Caki2 (cell line): ENCODE results near the gene PISD. TPM values are rescaled to one million over a fixed set of nuclear protein-coding genes. Genes with fewer than 3 reads are reported as not detected.

Source experiments
- DNase-seq: peaks from one replicate; pipeline ENCODE4 v3.0.0-alpha.2; 2015; ENCODE audit warnings: low read depth
- in situ Hi-C: cut with HindIII; loops from 2 replicates; pipeline ENCODE4 v1.10.0; 2016; ENCODE audit warnings: low sequenced_read_pairs, low pct_unique_long_range_greater_than_20kb, mixed read lengths
- total RNA-seq: library from RNA; depleted of rRNA; stranded (reverse); fragments of >200 nt; shearing (Covaris generic); gene quantifications from 2 replicates; pipeline ENCODE4 v1.2.3, GENCODE V29; 2014; ENCODE audit warnings: low replicate concordance

The PISD gene
- total RNA-seq, 1 experiment from 2014 or later = 74.7 TPM

DNA sequence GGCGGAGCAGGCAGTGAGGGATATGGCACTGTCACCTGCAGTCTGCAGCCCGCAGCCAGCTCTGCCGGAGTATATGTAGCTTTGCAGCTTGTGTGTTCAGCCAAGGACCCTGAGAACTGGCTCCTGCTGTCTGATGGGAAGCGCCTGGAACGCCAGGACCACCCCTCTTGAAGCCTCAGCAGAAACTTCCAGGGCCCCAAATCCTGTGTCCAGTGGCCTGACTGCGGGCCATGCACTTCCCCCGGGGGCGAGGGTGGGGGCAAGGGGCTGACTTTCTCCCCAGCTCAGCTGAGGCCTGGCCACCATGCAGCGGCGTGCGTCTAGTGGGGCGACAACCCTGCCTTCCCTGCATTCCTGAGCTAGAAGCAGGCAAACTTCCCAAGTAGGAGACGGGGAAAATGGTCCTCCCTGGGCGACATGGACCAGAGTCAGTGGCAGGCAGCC, 32.3 kb downstream of the PISD start:
- in situ Hi-C loops = no loop called here
- DNase-seq = no peak

DNA sequence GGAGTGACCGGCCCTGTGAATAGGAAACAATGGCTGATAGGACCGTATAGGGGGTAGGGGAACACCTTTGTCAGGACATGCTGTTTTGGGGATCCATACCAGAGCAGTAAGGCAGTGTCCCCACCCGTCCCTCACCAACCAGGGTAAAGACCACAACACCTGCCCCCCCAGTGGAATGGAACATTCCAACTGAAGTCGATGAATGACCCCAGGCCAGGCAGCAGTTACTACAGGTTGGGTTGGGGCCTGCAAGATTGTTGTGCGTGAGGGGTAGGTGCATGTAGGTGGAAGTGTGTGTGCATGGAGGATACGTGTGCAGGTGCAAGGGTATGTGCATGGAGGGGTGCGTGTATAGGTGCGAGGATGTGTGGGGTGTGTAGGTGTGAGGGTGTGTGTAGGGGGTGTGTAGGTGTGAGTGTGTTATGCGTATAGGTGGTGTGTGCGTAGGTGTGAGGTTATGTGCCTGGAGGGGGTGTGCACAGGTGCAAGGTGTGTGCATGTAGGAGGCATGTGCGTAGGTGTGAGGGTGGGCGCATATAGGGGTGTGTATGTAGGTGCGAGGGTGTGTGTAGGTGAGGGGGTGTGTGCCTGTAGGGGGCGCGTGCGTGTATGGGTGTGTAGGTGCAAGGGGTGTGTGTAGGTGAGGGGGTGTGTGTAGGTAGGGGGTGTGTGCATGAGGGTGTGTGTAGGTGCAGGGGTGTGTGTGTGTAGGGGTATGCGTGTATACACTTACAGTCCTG, 32.9 kb downstream of the PISD start:
- in situ Hi-C loops = no loop called here
- no peak for DNase-seq

DNA sequence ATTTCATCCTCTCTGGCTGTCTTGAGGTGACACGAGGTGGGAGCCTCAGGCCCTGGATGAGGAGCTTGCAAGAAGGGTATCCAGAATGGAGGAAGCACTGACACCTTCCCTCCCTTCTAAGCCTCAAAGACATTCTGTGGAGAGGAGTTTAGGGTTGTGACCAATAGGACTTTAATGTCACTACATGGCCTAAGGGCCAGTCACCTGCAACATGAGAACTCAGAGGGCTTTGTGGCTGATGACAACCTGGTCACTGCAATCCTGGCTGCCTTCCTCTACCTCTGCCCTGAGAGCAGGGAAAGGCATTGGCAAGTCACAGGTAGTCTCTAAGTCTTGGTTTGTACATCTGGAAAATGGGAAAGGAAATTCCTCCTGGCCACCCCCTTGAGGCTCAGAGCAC, 33.7 kb downstream of the PISD start:
- in situ Hi-C loops = no loop called here

DNA sequence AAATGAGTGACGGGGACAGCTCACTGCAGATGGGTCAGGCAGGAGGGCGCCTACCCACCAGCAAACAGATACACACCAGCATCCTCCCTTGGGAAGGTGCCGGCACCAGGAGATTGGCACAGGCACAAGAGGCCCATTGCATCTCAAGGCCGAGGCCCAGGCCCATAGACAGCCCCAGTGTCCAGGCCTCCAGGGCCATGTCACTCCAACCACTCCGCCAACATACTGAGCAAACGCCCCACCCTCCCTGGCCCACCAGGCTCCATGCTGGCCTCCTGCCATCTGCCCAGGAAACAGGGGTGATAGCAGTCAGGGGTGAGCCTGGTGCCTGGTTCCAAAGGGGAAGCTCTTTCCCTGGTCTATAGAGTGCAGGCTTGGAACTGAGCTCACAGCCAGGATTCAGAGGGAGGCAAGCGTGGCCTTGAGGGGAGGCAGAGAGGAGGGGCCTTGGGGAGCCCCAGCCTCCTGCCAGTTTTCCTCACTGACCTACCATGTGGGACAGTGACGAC, 34.7 kb downstream of the PISD start:
- in situ Hi-C loops = no loop called here

More for the DNA sequence above, 33.7 kb downstream of the PISD start:
- DNase-seq = no peak

DNA sequence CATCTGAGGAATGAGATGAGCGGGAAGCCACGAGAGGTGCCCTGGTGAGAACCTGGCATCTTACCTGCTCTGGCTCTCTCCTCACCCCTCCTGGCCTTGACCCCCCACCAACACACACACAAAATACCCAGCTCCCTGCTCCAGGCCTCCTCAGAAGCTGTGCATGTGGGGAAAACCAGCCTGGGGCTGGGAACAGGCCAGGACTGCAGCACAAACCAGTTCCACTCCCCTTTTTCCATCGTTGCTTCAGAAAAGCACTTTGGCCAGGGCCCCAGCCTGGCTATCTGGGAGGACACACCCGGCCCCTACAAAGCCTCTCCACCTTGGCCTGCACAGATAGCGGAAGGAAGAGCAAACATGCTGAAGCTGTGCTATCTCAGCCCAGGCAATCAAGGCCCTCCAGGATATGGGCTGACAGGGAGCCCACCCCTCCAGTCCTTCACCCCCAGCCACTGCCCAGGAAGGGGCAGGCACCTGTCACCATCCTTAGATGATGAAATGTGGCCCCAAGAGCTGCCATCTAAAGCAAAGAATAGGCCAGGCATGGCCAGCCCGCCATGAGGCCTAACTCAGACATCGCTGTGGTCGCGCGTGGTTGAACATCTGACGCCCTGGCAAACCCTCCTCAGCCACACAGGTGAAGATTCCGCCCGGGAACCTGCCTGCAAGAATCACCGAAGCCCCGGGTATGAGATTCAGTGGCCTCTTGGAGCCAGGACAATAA, 35.4 kb downstream of the PISD start:
- DNase-seq = no peak
- in situ Hi-C loops = no loop called here

More for the DNA sequence above, 34.7 kb downstream of the PISD start:
- DNase-seq = no peak

DNA sequence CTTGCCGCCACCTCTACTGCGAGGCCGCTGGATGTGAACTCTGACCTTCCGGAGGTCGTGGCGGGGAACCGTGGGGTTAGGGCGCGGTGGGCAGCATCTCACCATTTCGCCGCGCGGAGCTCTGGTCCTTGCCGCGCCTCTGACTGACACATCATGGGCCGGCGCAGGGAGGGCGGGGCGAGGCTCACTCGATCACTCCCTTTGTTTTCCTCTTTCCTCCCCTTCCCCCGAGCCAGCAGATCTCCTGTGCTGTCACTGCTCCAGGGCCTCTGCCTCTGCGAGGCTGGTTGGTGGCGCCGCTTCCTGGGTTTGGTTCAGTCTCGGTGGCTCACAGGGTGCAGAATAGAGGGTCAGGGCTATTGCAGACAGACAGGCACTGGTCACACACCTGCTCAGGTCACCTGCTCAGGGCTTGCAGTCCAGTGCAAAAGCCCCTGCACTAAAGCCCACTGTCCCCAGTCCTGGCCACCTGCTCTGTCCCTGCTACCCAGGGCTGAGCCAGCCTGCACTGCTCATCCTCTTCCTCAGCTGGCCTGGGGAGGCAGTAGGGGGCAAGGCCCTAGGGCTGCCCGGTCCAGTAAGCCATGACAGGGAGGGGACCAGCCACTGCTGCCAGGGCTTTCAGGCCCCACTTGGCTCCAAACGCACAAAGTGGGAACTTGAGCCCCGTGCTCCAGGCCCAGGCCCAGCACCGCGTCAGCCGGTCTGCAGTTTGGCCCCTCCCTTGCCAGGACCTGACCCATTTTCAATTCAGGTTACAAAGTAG, 36.2 kb downstream of the PISD start:
- no peak for DNase-seq
- in situ Hi-C loops = no loop called here

DNA sequence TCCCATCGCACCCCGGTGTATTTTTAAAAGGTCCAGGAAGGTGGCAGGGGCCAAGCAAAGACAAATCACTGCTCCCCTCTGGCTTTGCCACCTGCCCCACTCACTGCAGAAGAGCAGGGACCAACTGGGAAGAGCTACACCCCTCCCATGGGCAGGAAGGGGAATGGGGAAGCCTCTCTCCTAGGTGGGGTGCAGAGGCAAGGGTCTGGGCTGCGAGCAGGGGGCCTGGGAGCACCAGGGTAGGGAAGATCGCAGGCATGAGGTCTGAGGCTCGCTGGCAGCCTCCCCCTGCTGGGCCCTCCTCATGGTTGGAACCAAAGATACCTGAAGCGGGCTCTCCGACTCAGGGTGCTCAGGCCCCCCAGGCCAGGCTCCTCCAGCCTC, 36.8 kb downstream of the PISD start:
- no peak for DNase-seq
- in situ Hi-C loops = no loop called here

DNA sequence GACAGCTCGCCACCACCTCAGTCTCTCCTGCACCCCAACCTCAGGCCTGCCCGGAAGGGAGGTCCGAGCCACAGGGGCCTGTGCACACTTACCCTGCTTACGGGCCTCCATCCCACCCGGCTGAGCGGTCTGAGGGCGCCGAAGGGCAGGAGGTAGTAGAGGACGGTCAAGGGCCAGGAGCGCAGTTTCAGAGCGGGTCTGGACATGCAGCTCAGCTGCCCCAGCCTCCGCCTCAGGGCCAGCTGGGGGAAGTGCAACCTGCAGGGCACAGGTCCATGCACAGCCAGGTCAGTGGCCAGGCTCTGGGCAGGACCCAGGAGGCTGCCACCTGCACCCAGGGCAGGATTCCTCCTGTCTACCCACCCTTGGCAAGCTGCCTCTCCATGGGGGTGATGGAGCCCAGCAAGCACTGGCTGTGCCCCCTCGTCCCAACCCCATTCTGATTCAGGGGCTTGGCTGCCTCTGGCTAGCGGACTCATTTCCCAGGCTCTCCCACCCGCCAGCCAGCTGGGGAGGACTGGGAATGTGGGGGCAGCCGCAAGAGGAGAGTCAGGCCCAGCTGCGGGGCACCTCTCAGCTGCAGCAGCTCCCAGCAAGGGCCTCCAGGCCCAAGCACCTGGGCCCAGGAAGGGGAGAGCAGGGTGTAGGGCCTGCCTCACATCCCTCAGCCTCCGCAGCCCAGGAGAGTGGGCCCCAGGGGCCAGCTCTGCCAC, 38.3 kb downstream of the PISD start:
- in situ Hi-C loops = no loop called here
- DNase-seq = no peak

DNA sequence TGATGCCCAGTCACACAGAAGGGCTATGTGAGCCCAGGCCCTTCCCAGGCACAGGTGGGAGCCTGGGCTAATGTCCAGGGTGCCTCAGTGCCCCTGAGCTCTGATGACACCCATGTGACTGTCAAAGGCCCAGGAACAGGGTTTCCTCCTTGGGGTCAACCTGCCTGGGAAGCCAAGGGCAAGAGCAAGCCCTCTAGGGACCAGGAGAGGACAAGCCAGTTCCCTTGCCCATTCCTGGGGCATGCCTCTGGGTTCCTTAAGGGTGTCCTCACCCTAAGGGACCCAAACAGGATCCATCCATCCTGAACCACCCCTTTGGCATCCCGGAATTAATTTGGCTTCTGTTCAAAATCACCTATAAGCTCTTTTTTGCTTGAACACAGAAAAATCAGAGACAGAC, 39.0 kb downstream of the PISD start:
- in situ Hi-C loops = no loop called here
- DNase-seq = no peak

DNA sequence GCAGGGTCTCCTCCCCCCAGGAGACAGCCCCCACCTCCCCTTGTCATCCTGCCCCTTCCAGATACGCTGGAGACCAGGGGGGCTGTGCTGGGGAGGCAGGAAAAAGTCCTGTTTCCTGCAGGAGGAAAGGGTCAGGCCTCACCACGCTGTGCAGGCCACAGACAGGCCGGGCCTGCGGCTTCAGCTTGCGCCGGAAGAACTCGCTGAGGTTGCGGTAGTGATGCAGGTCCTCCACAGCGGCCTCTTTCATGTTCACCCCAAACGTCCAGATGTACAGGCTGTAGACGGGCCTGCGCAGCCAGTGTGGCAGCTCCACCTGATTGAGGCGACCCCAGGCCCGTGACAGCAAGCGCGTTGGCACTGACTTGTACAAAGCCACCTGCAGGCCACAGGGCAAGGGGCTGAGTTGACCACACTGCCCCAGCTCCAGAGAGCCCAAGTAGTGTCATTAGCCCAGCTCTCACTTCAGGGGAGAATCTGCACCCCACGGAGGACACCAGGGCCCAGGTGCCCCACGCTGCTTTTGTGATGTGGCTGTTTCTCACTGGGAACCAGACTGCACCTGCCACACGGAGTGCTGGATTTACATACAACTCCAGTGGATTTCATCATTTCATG, 40.4 kb downstream of the PISD start:
- in situ Hi-C loops = no loop called here

DNA sequence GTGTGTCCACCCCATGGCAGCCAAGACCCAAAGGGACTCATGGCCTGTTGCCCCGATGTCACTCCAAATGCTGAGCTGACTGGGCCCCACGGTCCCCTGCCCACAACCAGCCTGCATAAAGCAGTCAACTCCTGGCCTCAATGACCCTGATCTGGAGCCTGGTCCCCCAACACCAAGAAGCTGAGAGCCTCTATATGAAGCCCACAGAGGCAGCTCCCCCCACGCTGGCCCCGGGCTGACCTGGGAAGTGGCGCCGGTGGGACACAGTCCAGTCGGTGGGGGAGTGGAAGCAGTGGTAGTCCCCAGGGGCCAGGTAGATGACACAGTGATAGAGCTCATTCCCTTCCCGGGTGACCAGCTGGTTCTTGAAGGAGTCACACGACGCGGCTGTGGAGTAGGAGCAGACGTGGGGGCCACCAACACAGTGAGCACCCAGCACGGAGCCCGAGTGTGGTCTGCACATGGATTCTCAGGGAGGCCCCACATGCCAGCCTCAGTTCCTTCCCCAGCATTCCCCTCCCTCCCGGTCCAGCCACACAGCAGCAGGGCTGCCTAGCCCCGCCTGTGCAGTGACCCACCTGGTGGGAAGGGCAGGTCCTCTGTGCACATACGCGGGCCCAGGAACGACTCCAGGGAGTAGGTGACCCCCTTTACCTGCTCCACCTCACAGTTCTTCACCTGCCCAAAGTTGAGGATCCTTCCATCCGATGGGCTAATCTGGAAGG, 41.1 kb downstream of the PISD start:
- DNase-seq = no peak
- in situ Hi-C loops = no loop called here

More for the DNA sequence above, 40.4 kb downstream of the PISD start:
- DNase-seq = no peak

DNA sequence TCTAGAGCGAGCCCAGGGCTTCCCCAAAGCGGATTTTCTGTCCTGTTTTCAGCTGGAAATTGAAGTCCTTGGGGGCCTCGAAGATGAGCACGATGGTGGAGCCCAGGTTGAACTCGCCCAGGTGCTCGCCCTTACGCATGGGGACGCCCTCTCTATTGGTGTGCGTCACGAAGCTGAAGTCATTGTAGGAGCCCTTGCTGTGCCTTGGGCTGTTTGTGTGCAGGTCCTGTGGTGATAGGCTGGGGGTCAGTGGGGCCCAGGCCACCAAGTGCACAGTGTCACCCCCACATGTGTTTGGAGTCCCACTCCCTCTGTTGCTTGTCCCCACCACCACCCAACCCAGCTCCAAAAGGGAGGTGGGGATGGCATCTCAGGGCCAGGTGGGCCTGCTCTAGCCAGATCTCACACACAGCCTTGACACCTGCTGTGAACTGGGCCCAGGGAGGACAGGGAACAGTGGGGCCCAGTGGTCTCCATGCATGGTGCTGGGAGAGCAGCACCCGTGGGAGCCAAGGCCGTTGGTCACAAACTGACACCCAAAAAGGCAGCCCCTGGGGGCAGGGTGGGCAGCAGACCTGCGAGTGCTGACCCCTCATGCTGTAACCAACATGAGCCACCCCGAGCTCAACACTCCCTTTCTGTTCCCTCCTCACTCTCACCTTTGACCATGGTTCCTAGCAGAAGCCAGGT, 42.3 kb downstream of the PISD start:
- in situ Hi-C loops = no loop called here
- no peak for DNase-seq

DNA sequence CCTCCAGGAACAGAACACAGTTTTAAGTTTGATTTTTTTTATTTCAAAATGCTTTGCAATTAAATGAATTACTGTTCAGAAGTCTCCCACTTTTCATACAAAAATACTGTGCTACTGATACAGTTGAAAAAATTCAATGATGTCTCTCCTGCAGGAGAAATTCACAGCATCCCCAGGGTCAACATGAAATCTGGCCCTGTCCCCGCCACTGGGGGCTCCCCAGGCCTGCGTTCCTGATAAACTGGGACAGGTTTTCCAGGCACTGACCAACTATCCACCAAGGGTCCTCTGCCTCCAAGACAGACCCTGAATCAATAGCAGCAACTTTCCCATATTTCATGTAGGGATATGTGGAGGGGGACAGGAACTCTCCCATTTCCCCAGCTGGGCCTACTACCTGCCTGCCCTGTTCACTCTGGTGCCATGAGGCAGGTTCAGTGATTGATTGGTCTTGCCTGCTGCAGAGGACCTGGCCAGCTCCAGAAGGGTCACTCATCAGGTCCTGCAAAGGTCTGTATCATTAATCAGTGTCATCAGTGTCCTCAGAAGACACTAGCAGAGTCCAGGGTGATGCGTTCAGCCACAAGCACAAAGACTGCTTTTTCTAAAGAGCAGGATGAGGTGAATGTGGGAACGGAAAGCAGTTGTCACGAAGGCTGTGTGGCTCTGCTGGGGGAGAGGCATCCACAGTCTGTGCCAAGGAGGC, 43.4 kb downstream of the PISD start:
- DNase-seq = no peak
- in situ Hi-C loops = no loop called here

DNA sequence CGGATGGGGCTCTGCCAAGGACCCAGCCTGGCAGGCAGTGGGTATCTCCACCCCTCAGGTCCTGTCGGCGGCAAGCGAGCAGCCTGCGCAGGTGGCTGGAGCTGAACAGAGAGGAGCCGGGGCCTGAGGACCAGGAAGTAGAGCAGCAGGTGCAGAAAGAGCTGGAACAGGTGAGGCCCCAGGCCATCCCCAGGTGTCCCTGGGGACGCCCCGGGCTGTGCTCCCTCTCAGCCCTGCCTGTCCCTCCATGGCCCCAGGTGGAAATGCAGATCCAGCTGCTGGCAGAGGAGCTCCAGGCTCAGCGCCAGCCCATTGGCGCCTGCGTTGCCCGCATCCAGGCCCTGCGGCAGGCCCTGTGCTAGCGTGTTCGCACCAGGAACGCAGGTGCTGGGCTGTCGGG, 44.0 kb downstream of the PISD start:
- no peak for DNase-seq
- in situ Hi-C loops = no loop called here

DNA sequence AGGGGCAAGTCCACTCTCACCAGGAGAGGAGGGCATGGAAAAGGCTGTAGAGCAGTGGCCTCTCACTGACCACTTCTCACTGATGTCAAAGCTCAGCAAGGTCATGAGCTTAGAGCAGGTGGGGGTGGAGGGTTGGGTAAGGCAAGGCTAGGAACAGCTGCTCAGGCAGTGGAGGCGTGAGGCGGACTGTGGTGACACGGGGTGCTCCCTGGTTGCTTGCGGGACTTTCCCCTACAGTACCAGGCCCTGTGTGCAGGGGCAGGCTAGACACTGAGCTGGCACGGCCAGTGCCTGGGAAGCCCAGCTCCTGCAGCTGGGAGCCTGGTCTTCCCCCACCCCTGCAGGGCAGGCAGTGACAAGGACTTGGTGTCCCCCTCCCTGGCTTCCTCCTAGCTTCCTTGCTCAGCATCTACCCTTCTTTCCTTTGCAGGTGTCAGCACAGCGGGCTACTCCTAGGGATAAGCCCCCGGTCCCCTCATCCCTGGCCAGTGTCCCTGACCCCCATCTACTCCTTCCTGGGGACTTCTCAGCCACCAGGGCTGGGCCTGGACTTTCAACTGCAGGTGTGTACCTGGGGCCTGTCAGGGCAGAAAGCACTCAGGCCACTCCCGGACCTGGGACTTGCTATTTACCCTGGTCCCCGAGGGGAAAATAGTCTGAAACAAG, 45.6 kb downstream of the PISD start:
- in situ Hi-C loops = no loop called here

DNA sequence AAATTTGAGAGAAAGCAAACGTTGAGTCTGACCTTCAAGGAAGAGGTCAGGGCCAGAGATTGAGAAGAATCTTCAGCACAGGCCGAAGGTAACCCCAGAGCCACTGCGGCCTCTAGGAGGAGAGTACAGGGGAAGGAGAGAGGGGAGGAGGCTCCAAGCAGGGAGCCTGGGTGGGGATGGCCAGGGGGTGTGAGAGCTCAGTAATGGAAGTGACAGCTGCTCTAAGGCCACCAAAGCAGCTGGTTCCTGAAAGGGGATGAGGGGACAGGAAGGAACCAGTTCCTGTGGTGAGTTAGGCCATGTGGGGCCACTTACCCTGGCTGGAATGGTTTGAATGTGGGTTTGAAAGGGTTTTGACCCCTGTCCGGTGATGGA, 46.1 kb downstream of the PISD start:
- in situ Hi-C loops = no loop called here
- no peak for DNase-seq

More for the DNA sequence above, 45.6 kb downstream of the PISD start:
- no peak for DNase-seq
